Posterior vena cava (tissue), 2 donors: Measurements from ENCODE around the gene SNAP25. TPM values are rescaled to one million over a fixed set of nuclear protein-coding genes. Genes with fewer than 3 reads are reported as not detected.

Experiments used
- DNase-seq: peaks from one replicate; pipeline ENCODE4 v3.0.0-alpha.2; 2020; ENCODE audit warnings: low spot score
- intact Hi-C, 2 donors: fragments of 100-400 bp; cut with DNase I; formaldehyde crosslinking; loops; one replicate each; pipeline versions ENCODE4 v1.14.1 to v1.14.2; 2022 to 2023
- total RNA-seq, 2 donors: library from RNA; stranded (reverse); fragmentation: NEBNext Ultra II Directional; extraction: Animal tissue kit (Norgen Biotek cat#: 25700); gene quantifications; one replicate each; pipeline ENCODE4 v1.2.1, GENCODE V29; 2021
- donor health status: DM: yes; HTN: yes; CAD: no.
- donor health status: DM: yes; HTN: yes; CAD: no.

Gene SNAP25
- total RNA-seq, 2 donors from 2014 or later = 0.37 to 0.62 TPM

DNA sequence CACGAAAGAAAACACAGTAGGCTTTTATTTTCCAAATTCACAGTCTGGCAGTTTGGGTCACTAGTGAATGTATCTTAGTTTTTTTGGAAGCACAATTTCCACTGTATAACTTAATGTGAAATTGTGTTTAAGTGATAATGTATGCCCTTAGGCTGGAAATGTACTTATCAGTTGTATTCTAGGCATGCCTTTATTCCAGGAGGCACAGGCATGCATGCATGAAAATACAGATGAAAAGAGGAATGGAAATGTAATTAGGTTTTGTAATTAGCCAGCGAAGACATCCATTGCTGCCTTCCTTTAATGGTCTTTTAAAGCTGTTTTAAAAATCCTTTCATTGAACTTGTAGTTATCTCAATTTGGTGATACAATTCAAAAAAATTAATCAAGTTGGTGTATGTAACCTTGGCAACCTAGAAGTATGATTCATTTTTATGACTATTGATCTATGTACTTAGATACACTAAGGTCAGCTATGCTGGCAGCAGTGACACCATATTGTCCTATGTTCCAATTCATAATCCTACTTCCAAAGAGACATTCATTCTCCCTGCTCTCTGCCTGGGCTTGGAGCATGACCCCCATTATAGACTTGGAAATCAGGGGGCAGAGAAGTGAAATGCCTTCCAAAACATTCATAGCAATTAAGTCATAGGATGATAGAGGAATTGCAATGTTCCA lies 73.1 kb downstream of the SNAP25 start:
- no peak for DNase-seq
- intact Hi-C loops = no loop called here

DNA sequence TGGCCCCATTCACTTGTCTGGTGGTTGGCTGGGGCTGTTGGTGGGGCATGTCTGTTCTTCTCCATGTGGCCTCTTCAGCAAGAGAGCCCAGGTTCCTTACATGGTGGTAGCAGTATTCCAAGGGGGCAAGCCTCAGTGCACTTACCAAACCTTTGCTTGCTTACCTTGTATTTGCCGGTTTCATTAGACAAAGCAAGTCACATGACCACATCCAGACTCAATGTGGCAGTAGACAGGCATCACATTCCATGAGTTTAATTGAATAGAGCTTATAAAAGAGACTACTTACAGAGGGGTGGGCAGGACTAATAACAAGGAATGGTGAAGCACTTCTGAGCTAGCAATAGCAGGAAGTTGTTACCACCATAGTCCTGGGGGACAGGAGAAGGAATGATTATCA lies 78.6 kb downstream of the SNAP25 start:
- intact Hi-C loops = no loop called here
- no peak for DNase-seq

DNA sequence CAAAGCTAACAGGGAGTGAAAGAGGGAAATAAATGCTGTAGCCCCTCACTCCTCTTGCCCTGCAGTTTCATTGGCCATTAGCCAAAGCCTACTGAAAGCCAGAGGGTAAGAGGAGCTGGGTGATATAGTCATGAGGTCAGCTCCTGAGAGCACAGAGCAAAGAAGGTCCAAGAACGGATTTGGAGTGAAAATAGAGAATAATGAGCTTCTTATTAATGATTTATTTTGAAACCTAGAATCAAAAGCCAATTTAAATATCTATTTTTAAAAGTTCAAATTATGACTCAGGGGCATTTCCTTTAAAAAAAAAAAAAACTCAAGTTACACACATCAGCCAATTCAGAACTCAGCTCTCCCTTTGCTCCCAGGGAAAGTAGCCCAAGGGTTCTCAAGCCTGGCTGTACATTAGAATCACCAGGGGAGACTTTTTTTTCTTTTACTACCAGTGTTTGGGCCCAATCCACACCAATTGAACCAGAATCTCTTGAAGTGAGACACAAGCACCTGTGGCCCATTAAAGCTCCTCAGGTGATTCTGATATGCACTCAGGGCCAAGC lies 79.1 kb downstream of the SNAP25 start:
- intact Hi-C loops = no loop called here
- no peak for DNase-seq

DNA sequence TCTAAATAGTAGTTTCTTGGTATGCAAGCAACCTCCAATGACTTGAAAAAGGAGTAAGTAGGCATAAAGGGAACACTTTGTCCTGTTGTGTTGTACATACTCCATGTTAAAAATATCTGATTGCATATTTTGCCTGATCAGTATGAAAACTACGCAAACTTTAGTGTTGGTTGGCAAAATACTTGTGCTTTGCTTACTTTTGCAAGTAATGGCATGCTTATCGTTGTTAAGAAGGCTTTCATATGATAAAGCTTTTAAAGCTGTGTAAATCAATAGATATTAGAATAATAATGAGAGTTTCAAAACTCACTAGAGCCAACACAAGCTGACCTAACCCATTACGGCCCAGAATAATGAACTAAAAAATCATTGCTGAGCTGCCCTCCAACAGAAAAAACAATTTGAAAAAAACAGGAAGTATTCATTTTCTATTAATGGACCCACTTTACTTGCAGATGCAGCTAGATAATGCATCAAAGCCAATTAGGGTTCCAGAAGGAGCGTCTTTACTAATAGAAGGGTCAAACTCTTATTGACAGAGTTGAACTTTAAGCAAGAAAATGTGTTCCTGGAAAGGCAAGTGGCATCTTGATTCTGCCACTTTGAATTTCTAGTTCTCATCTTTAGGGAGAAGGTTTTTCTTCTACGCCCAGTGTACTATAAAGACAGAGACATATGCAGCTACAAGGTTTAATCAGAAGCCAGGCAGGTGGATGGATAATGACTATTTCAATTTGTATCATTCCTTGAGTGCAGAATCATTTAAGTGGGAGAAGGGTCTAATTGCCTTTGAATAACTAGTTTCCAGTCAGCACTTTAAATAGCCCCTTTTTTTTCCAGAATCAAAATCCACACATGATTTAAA lies 82.2 kb downstream of the SNAP25 start:
- no peak for DNase-seq
- intact Hi-C loops = no loop called here

DNA sequence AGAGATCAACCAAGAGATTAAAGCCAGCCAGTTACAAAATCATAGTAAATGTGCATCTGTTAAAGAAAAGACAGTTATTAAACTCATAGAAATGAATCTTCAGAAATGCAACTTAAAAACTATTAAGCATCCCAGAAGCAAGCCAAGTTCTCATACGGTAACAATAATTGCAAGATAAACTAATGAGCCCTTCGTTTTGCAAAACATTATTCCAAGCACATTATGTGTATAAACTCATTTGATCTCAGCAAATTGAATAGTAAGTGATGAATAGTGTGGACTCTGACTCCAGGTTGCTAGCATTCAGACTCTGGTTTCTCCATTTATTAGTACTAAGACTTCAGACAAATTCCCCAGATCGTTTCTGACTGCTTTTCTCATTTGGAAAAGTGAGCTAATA lies 85.2 kb downstream of the SNAP25 start:
- no peak for DNase-seq
- intact Hi-C loops = no loop called here

DNA sequence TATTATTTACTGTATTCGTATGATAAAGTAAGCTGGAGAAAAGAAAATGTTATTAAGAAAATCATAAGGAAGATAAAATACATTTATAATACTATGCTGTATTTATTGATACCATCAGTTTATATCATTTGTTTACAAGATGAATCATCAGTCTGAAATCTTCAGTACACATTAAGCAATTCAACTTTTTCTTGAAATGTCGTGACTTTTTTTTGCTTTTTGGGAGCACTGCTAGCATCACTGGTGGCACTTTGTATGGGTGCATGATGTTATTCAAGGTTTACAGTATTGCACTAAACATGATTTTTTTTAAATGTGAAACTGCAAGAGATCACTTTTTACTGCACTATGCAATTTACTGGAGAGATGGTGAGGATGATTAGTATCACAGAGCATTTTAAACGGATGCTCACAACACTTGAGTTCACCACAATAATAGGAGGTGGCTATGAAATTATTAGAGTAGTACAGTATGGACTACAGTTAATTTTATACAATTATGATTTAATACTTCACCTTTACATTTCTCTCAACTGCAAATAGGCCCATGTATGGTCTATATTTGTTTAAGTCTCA lies 85.9 kb downstream of the SNAP25 start:
- intact Hi-C loops = no loop called here
- DNase-seq = no peak

DNA sequence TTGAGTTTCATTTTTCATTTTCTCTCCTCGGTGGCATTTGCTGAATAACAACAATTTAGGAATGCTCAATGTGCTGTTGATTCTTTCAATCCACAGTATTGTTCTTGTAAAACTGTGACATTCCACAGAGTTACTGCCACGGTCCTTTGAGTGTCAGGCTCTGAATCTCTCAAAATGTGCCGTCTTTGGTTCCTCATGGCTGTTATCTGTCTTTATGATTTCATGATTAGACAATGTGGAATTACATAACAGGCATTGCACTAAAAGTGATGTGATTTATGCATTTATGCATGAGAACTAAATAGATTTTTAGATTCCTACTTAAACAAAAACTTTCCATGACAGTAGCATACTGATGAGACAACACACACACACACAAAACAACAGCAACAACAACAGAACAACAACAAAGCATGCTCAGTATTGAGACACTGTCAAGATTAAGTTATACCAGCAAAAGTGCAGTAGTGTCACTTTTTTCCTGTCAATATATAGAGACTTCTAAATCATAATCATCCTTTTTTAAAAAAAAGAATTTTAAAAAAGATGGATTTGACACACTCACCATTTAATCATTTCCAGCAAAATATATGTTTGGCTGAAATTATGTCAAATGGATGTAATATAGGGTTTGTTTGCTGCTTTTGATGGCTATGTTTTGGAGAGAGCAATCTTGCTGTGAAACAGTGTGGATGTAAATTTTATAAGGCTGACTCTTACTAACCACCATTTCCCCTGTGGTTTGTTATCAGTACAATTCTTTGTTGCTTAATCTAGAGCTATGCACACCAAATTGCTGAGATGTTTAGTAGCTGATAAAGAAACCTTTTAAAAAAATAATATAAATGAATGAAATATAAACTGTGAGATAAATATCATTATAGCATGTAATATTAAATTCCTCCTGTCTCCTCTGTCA lies 88.1 kb downstream of the SNAP25 start:
- no peak for DNase-seq
- intact Hi-C loops = no loop called here

DNA sequence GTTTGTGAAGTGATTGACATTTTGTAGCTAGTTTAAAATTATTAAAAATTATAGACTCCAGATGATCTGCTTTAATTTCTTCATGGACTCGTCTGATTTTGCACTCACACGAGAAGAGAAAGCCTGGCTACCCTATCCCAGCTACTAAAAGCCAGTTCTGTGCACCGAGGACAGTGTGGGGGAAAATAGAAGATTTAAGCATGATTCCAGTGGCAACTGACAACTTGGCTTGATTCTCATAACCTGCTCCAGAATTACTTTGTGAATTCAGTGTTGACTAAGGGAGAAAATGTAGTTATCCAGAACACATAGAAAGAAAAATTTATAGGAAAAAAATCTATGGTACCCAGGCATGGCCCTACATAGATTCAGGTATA lies 88.7 kb downstream of the SNAP25 start:
- no peak for DNase-seq
- intact Hi-C loops = no loop called here

DNA sequence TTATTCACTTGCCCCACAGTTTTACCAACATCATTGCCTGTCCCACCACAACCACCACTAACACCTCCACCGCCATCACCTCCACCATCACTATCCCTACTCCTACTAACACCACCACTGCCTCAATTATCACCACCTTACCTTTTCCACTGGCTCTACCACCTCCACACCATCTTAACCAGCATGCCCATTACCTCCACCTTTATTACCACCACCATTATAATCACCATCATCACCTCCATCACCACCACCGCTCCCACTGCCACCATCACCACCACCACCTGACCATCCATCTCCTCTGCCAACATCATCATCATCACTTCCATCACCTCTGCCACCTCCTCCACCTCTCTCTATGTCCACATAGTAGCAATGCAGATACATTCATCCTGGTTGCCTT lies 90.0 kb downstream of the SNAP25 start:
- intact Hi-C loops = no loop called here
- DNase-seq = no peak

DNA sequence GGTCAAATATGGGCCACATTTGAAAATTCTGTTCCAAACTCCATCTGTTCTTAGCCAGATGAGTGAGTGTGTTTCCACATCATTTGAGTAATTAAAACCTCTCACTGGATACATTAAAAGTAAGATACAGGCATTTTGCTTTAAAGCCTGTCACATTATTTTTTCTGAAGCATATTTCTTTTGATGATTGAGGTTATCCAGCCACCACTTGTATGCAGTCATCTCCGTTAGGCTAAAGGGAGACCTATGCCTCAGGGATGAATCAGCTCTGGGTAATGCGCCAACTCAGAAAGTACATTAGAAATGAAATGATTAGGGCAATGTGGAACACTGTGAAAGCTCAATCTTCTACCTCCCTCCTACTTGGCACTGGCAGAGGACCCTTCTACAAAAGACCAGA lies 90.7 kb downstream of the SNAP25 start:
- intact Hi-C loops = no loop called here
- DNase-seq = no peak

DNA sequence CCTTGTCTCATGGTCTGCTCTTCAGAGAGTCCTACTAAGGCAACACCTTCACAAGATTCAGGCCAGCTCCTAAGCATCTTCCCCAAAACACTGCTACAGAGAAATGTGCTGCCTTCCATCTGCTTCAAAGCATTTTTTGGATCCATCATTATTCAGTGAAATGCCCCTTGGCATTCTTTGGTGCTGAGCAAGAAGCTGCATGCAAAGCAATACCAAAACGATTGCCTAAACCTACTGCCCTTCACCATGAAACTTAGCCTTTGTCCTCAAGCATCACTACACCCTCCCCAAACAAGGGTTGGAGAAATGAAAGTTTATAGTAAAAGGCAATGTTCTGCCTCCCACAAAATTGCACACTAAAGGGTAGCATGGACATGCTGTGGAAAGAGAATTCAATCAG lies 93.5 kb downstream of the SNAP25 start:
- intact Hi-C loops = no loop called here
- no peak for DNase-seq

DNA sequence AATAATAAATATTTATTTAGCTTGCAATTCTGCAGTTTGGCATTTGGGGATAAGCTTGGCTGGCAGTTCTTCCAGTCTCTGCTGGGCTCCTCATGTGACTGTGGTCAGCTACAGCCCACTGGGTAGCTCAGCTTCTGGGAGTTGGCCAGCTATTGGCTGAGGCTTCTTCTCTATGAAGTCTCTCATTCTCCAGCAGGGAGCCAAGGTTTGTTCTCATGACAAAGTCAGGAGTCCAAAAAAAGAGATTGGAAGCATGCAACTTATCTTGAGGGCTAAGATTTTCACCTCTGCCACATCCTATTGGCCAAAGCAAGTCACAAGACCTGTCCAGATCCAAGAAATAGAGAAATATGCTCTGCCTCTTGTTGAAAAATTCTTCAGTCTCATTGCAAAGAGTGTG lies 94.6 kb downstream of the SNAP25 start:
- intact Hi-C loops = no loop called here
- peak; percentile 82 for DNase-seq

DNA sequence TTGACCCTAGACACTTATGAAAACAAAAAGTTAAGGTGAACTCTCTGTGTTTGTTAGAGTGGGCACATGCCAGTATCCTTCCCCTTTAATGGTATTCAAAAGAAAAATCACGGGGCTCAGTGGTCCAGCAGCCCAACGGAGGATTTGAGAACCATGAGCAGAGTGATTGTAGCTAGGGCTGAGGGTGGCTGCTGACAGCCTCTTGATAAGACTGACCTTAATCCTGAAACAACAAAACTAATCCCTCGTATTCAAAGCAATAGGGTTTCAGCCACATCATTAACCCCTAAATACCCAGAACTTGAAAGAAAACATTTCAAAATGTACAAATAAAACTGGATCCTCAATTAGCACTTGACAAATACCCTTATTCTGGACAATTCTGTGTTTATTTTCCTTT lies 95.1 kb downstream of the SNAP25 start:
- intact Hi-C loops = no loop called here
- no peak for DNase-seq

DNA sequence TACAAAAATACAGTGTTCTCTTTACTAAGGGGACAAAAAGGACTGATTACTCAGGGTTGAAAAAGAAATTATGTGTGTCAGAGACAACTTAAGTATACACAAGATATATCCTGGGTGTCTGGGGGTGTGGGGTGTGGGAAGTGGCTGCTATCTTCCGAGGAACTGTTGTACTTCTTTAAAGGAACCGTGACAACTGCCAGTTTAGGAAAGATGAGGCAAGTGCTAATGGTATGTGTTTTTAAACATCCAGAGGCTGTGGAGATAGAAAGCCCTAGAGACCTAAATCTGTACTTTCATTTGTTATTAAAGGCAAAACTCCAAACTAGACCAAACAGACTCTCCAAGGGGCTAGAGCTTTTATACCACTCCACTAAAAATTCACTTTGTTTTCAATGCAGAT lies 95.6 kb downstream of the SNAP25 start:
- no peak for DNase-seq
- intact Hi-C loops = no loop called here

DNA sequence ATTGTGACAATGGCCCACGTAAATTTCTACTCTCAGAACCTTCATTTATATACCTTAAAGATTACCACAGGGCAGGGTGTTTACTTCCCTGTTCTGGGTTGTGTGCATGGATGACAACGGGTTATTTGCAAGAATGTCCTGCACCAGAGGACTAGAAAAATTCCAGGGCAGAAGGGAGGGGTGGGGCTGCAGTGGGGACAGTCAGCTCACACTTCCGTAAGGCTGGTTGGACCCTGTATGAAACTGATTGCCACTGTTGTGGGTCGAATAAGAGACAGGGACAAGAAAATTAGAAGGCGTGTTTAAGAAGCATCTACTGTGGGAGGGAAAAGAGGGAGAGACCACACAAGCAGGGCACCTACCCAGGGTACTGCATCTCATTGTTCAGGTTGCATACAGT lies 96.5 kb downstream of the SNAP25 start:
- DNase-seq = no peak
- intact Hi-C loops = no loop called here

DNA sequence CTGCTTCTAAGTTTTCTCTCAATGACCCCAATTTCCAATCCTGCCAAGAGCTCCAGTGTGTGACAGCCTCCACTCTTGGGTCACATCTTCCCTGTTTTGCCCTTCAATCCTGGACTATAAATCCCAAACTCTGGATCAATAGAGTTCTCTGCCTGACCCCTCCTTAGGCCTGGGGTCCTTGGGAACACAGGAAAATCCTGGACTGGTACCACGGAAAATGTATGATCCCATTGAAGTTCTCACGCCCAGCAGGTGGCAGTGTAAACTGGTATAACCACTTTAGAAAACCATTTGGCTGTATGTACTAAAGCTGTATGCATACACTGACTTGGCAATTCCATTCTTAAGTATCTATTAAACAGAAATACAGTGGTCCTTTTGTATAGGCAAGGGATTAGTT lies 98.0 kb downstream of the SNAP25 start:
- DNase-seq = no peak
- intact Hi-C loops = no loop called here

DNA sequence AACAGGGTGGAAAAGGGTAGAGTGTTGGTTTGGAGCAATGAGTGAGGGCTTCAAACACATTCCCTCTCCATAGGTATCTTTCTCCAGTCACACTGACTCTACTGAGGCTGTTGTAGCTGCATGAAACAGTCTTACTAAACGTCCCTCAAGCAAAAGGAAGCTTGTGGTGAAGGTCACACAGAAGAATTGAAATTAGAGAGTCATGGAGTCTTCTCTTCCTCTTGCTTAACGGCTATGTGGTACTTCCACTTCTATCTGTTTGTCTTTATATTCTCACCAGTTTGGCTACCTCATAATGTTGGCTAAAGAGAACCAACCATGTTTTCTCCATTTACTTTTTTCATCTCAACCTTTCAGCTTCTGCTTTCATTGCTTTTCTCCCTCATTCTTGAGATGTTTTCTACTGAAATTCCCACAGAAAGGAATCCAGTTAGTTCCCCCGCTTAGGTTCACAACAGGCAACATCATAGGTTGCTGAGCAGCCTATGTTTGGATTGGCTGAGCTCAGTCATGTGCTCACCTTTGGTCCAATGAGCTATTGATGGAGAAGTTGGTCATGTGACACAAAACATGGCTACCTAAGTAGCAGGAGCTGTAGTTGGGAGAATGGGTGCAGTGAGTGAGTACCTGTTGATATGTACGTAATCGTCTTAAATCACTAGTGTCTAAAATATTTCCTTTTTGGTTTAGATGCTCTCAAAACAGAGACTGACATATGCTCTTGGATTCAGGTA lies 99.8 kb downstream of the SNAP25 start:
- DNase-seq = no peak
- intact Hi-C loops = no loop called here

DNA sequence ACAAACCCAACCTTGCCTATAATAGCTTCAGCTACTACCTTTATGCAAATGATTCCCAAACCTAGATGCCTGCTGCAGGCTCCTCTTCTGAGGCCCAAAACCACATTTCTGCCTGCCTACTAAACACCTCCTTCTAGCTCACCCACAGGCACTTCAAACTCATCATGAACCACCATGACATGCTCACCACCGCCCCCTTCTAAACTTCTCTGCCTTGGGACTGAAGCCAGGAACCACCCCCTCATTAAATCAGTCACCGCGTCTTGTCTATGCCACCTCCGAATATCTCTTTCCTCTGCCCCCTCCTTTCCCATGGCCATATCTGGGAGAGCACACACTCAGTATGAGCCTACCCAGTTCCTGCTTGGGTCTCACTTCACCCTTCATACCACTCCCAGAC lies 101.2 kb downstream of the SNAP25 start:
- DNase-seq = no peak
- intact Hi-C loops = no loop called here
